Measurements from ENCODE around the gene LTA4H. TPM values are rescaled to one million over a fixed set of nuclear protein-coding genes. Genes with fewer than 3 reads are reported as not detected.

Gene LTA4H
- total RNA-seq, 1 donor from 2014 or later: 124 TPM

- Mint-ChIP-seq H3K4me1 (peaks cover 67% of the 10 kb centered on the region), H3K9me3 (no peaks in the 10 kb centered on the region), H3K27ac (peak overlapping the region; percentile 75), H3K27me3 (no peaks in the 10 kb centered on the region), H3K4me3 (peak overlapping the region; percentile 63), H3K36me3 (ENCODE audit: low read depth) (no peaks in the 10 kb centered on the region)
- intact Hi-C loops (cut with micrococcal nuclease): loop anchor here (1.0 kb wide), 1 partner anchor 8 kb away; no protein-coding TSS in a partner anchor
- TF ChIP-seq CTCF (IDR thresholded peaks at IDR 0.05): no peak
- ChIA-PET POLR2A (interaction anchor here (0.6 to 1.6 kb wide), 5 partner anchors 8 to 354 kb away, joined by 3 to 19 read pairs (median 5); partner anchors contain the start of gene LTA4H), CTCF (no interaction called here)
- DNase-seq (no peak), ATAC-seq (ENCODE audit: low read depth) (peak; percentile 74)
Measured at GRCh38 chr12:96044017-96044942, 8.9 kb upstream of the LTA4H start.

- H3K27ac Mint-ChIP-seq: no peak overlapping the region
- no peak overlapping the region for H3K4me3 Mint-ChIP-seq
- no peaks in the 10 kb centered on the region for H3K27me3 Mint-ChIP-seq
- H3K4me1 Mint-ChIP-seq: peaks cover 36% of the 10 kb centered on the region
- no peak for TF ChIP-seq CTCF (IDR thresholded peaks at IDR 0.05)
- no peaks in the 10 kb centered on the region for H3K36me3 Mint-ChIP-seq (ENCODE audit: low read depth)
- no peaks in the 10 kb centered on the region for H3K9me3 Mint-ChIP-seq
- POLR2A ChIA-PET: interaction anchor here (0.7 kb wide), 1 partner anchor 166 kb away, joined by 3 read pairs; no protein-coding TSS in a partner anchor
- ATAC-seq (ENCODE audit: low read depth) (no peak), DNase-seq (no peak)
- CTCF ChIA-PET: no interaction called here
- intact Hi-C loops (cut with micrococcal nuclease): no loop called here
Measured at GRCh38 chr12:96041181-96041580, 5.8 kb upstream of the LTA4H start.

GRCh38 chr12:96040305-96041133 is 5.1 kb upstream of the LTA4H start:
- ChIA-PET CTCF (interaction anchor here (1.4 kb wide), 1 partner anchor 21 kb away, joined by 4 read pairs; no protein-coding TSS in a partner anchor), POLR2A (no interaction called here)
- H3K36me3 Mint-ChIP-seq (ENCODE audit: low read depth): no peaks in the 10 kb centered on the region
- peaks cover 29% of the 10 kb centered on the region for H3K4me1 Mint-ChIP-seq
- H3K4me3 Mint-ChIP-seq: no peak overlapping the region
- no peak overlapping the region for H3K27ac Mint-ChIP-seq
- no peak for DNase-seq
- intact Hi-C loops (cut with micrococcal nuclease): no loop called here
- no peak for TF ChIP-seq CTCF (IDR thresholded peaks at IDR 0.05)
- H3K9me3 Mint-ChIP-seq: no peaks in the 10 kb centered on the region
- no peak for ATAC-seq (ENCODE audit: low read depth)
- H3K27me3 Mint-ChIP-seq: no peaks in the 10 kb centered on the region

GRCh38 chr12:96039516-96039915 is 4.1 kb upstream of the LTA4H start:
- ATAC-seq (ENCODE audit: low read depth) (no peak), DNase-seq (no peak)
- no peak for TF ChIP-seq CTCF (IDR thresholded peaks at IDR 0.05)
- Mint-ChIP-seq H3K27ac (no peak overlapping the region), H3K36me3 (ENCODE audit: low read depth) (no peaks in the 10 kb centered on the region), H3K4me3 (no peak overlapping the region), H3K27me3 (no peaks in the 10 kb centered on the region), H3K4me1 (peaks cover 19% of the 10 kb centered on the region), H3K9me3 (no peaks in the 10 kb centered on the region)
- ChIA-PET POLR2A (no interaction called here), CTCF (interaction anchor here (1.4 kb wide), 1 partner anchor 22 kb away, joined by 4 read pairs; no protein-coding TSS in a partner anchor)
- intact Hi-C loops (cut with micrococcal nuclease): loop anchor here (5.0 kb wide), 1 partner anchor 868 kb away; the partner anchor contains the start of gene NEDD1

Data from activated B cell treated with CpG ODN at 0.5 μM for 24 hours (primary cell).